GM12874 (cell line): ENCODE measurements around the gene STRBP.

Experiments used
- CTCF ChIP-seq: IDR thresholded peaks from 2 replicates; pipeline ENCODE4 v1.5.1; 2011; ENCODE audit warnings: low read depth, mild to moderate bottlenecking, control low read depth, low read length, moderate library complexity; ENCODE audit not compliant: insufficient read depth

STRBP gene

DNA sequence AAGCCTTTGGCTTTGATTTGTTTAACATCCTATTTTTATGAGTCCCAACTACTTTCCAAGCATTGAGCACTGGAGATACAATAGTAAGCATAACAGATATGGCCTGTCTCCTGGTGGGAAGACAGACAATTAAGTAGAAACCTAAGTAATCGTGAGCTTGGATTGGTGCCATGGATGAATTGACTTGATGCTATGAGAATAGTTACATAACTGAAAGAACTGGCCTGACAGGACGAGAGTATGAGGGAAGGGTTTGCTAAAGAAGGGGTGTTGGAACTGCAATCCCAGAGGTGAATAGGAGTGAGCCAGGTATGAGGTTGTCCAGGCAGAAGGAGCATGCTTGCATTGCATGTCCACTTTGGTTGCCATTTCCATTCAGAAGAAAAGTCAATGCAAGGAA, 182.5 kb downstream of the STRBP start:
- no peak for TF ChIP-seq CTCF

DNA sequence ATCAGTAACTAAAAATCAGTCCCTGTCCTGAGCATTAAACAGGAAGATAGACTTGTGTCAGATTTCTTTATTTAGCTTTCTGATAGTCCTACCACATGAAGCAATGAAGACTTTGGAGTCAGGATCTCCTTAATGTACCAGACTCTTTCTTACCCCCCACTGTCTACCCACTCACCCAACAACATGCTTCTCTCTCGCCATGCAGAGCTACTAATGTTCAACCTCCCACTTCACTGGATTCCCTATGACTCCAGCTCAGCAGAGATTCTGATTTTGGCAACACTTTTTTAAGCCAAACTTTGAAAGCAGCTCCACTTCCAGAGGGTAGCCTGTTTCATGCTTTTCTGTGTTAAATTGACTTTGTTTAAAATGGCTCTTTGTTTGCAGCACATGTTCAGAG, 184.1 kb downstream of the STRBP start:
- no peak for TF ChIP-seq CTCF

DNA sequence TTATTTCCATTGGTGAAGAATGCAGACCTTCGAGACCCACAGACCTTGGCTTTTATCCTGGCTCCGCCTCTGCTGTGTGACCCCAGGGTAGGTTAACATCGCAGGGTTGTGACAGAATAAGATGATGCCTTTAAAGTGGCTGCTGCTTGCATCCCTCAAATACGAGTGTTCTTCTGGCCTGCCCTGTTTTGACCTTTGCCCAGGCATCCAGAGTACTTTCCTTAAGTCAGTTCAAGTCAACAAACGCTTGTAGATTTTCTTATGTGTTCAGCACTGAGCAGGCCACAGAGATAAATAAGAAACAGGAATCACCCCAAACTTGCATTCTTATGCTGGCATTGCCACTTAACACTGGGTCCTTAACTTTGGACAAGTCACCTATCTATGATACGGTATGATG, 184.7 kb downstream of the STRBP start:
- TF ChIP-seq CTCF = no peak

- peak; percentile 40; the same call in 1 of the 2 replicates for TF ChIP-seq CTCF
Measured at GRCh38 chr9:123081824-123082223, 186.6 kb downstream of the STRBP start.

DNA sequence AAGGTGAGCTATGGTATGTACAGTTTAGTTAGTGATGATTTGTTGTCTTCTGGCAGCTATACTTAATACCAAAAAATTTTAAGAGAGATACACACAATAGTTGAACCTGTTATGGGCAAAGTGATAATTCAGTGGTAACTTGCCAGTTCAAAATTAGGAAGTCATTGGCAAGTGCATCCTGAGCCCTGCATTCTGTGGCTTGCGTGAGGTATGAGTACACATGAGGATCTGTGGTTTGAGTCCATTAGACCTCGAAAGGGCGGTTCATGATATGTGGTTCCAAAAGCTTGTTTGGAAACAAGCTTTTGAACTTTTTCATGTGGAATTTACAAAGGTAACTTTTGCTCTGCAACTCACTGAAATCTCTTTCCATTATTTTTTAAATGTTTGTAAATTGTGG, 187.9 kb downstream of the STRBP start:
- TF ChIP-seq CTCF = no peak

DNA sequence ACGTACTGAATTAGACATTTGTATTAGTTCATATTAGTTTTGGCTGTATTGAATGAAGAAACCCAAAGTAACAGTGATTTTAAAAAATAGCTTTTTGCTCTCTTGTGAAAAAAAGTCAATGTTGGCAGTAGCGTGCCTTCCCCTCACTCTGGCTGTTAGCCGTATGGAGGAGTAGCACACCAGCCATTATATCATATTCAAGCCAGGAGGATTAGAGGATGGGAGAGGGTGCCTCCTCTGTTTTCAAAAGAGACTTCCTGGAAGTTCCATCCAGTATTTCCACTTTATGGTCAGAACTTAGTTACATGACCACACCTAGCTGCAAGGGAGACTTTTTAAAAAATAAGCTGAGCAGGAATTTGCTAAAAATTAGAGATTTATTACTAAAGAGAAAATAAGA, 193.8 kb downstream of the STRBP start:
- no peak for TF ChIP-seq CTCF

DNA sequence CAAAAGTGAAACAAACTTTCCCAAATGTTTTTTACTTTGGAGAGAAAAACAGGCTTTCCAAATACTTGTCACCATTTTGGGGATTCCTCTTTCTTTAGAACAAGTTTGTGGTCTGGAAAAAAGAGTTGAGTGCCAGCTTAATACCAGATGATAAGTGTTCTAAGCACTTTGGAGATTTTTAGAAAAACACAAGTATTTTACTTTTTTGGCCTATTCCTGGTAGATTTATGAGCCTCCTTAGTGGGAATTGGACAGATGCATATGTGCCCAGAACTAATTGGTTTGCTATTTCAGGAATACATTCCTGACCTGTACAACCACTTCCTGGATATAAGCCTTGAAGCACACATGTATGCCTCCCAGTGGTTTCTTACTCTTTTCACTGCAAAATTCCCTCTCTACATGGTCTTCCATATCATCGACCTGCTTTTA, 194.4 kb downstream of the STRBP start:
- no peak for TF ChIP-seq CTCF

DNA sequence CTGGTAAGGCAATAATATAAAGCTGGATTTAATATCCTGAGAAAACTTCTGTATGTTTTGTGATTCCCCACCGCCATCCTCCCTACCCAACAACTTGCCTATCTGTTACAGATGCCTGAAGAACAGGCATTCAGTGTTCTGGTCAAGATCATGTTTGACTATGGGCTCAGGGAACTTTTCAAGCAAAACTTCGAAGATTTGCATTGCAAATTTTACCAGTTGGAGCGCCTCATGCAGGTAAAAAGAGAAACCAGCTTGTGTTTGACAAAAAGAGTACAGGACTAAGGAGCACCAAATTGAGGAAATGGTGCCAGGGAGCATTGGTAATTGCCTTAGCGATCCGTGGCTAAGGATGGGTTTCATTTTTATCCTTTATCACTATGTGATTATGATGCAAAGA, 194.9 kb downstream of the STRBP start:
- TF ChIP-seq CTCF = no peak
